ENCODE measurements around the gene ALG8.
A peak's percentile ranks its signal among the peaks of the same experiment; 100 is the strongest.

Gene ALG8

DNA sequence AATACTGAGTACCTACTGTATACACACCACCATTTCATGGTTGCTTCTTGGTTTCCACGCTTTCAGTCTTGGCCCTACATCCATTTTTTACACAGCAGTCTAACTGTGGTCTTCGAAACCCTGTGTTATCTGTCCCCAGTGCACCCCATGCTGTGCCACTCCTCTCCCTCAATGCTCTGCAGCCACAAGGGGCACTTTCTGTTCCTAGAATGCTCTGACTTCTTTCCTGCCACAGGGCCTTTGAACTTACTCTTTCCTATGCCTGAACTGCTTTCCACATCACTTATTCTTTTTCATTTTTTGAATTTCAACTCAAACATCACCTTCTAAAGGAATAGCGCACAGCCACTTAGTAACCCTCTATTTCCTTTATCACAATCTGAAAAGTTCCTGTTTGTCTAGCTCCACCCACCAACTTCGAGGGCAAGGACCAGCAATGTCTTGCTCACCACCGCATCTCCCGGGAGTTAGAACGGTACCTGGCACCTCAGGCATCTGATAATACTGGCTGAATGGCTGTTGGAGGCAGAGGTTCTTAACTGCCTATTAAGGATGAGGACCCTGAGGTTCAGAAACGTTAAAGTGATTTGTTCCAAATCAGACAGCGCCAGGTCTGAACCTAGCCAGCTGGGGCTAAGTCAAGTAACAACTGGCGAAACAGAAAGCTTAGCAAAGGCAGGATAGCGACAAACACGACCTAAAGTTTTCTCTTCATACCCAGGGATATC lies 568 bp downstream of the ALG8 start:
- Histone ChIP-seq H3K4me1 (ENCODE audit: low read depth, poor library complexity, severe bottlenecking) (peaks cover 28% of the 10 kb centered on the region), H4K20me1 (ENCODE audit: insufficient read depth) (no peaks in the 10 kb centered on the region), H3K4me3 (IDR thresholded peaks at IDR 0.05; ENCODE audit: insufficient read depth, low read depth, low read length) (peak overlapping the region; percentile 75), H2AFZ (ENCODE audit: low read depth) (peak overlapping the region; percentile 84), H3K27me3 (ENCODE audit: insufficient read depth, low read depth) (no peaks in the 10 kb centered on the region), H3K79me2 (ENCODE audit: insufficient read depth, low read depth) (peaks cover 23% of the 10 kb centered on the region; the same call in 1 of the 2 replicates), H3K36me3 (ENCODE audit: insufficient read depth) (peaks cover 5% of the 10 kb centered on the region; the same call in 1 of the 2 replicates), H3K27ac (peak overlapping the region; percentile 88), H3K4me2 (peak overlapping the region; percentile 75), H3K9ac (peak overlapping the region; percentile 94)
- TF ChIP-seq CTCF (conservative IDR thresholded peaks at IDR 0.05; ENCODE audit: low read depth, low read length) = peak; percentile 41; the same call in 1 of the 2 replicates

DNA sequence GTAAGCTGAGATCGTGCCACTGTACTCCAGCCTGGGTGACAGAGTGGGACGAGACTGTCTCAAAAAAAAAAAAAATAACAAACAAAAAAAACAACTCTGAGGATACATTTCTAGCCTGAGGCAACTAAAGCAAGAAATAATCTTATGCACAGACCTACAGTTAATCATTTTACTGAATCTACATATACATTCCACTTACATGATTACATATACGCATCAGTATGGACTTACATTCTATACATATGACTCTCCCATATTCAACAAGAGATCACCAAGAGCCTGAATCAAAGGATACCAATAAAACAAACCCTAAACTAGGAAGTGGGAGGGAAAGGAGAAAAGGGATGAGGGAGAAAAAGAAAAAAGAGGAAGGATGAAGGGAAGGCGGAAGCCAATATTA lies 1.1 kb downstream of the ALG8 start:
- H4K20me1 ChIP-seq (ENCODE audit: insufficient read depth) = no peaks in the 10 kb centered on the region

DNA sequence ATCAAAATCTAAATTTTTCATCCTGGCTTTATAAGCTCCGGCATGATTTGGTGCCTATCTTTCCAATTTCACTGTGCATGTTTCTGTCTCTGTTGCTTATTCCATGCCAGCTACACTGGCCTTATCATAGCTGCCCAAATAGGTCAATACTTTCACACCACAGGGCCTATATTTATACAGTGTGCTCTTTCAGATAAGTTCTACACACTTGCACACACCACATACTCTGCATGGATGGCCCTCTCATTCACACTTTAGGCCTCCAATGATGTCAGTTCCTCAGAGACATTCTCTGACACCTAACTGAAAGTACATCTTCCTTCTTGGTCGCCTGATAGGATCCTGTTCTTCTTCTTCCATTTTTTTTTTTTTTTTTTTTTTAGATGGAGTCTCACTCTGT lies 7.0 kb downstream of the ALG8 start:
- Histone ChIP-seq H3K27me3 (ENCODE audit: insufficient read depth, low read depth) (no peaks in the 10 kb centered on the region), H3K27ac (no peak overlapping the region), H3K9ac (no peak overlapping the region), H3K79me2 (ENCODE audit: insufficient read depth, low read depth) (peaks cover 4% of the 10 kb centered on the region; the same call in 1 of the 2 replicates), H2AFZ (ENCODE audit: low read depth) (no peak overlapping the region), H3K4me1 (ENCODE audit: low read depth, poor library complexity, severe bottlenecking) (peaks cover 5% of the 10 kb centered on the region), H3K4me2 (no peak overlapping the region), H4K20me1 (ENCODE audit: insufficient read depth) (no peaks in the 10 kb centered on the region), H3K4me3 (IDR thresholded peaks at IDR 0.05; ENCODE audit: insufficient read depth, low read depth, low read length) (no peak overlapping the region), H3K36me3 (ENCODE audit: insufficient read depth) (no peaks in the 10 kb centered on the region; the same call in 1 of the 2 replicates)
- no peak for TF ChIP-seq CTCF (conservative IDR thresholded peaks at IDR 0.05; ENCODE audit: low read depth, low read length)

More for the DNA sequence above, 1.1 kb downstream of the ALG8 start:
- H3K36me3 ChIP-seq (ENCODE audit: insufficient read depth) = peaks cover 5% of the 10 kb centered on the region; the same call in 1 of the 2 replicates
- H3K79me2 ChIP-seq (ENCODE audit: insufficient read depth, low read depth) = peaks cover 23% of the 10 kb centered on the region; the same call in 1 of the 2 replicates
- TF ChIP-seq CTCF (conservative IDR thresholded peaks at IDR 0.05; ENCODE audit: low read depth, low read length) = no peak
- no peaks in the 10 kb centered on the region for H3K27me3 ChIP-seq (ENCODE audit: insufficient read depth, low read depth)
- H3K27ac ChIP-seq = no peak overlapping the region
- no peak overlapping the region for H2AFZ ChIP-seq (ENCODE audit: low read depth)
- no peak overlapping the region for H3K4me3 ChIP-seq (IDR thresholded peaks at IDR 0.05; ENCODE audit: insufficient read depth, low read depth, low read length)
- H3K9ac ChIP-seq = no peak overlapping the region
- H3K4me2 ChIP-seq = peak overlapping the region; percentile 75
- H3K4me1 ChIP-seq (ENCODE audit: low read depth, poor library complexity, severe bottlenecking) = peaks cover 28% of the 10 kb centered on the region

DNA sequence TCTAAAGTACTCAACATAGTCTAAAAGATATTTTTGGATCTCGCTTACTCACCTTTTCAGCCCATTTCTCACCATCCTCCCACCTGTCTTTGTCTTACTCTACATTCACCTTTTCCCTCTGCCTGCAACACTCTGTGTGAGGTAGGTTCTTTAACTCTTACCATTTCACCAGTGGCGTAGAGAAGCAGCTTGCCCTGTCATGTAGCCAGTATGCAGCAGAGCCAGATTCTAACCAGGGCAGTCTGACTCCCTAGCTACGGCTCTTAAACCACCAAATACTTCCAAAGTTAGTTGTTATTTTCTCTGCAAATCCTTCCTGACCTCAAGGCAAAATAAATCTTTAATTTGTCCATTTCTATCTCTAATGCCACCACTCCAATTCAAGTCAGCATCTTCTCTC lies 7.5 kb downstream of the ALG8 start:
- Histone ChIP-seq H3K27me3 (ENCODE audit: insufficient read depth, low read depth) (no peaks in the 10 kb centered on the region), H3K36me3 (ENCODE audit: insufficient read depth) (no peaks in the 10 kb centered on the region), H3K9ac (no peak overlapping the region), H3K4me2 (no peak overlapping the region), H2AFZ (ENCODE audit: low read depth) (no peak overlapping the region), H3K4me1 (ENCODE audit: low read depth, poor library complexity, severe bottlenecking) (no peaks in the 10 kb centered on the region), H3K79me2 (ENCODE audit: insufficient read depth, low read depth) (no peaks in the 10 kb centered on the region), H3K27ac (no peak overlapping the region), H4K20me1 (ENCODE audit: insufficient read depth) (no peaks in the 10 kb centered on the region), H3K4me3 (IDR thresholded peaks at IDR 0.05; ENCODE audit: insufficient read depth, low read depth, low read length) (no peak overlapping the region)
- no peak for TF ChIP-seq CTCF (conservative IDR thresholded peaks at IDR 0.05; ENCODE audit: low read depth, low read length)

Data from KMS-11 (cell line).